Neuronal stem cell (in vitro differentiated cells): ENCODE data around the gene MYL3.

Source experiments
- DNase-seq: peaks from one replicate; pipeline ENCODE4 v3.0.0-alpha.2; 2013; ENCODE audit warnings: low spot score
- H2AFZ ChIP-seq: one replicate; pipeline ENCODE4 v1.6.1; 2013; ENCODE audit warnings: mild to moderate bottlenecking, low read length, inconsistent platforms
- H2AK5ac ChIP-seq: 2 replicates; pipeline ENCODE4 v1.6.1; 2013; ENCODE audit warnings: low read depth, mild to moderate bottlenecking, inconsistent platforms, low read length, moderate library complexity, mixed read lengths
- H2BK120ac ChIP-seq: 2 replicates; pipeline ENCODE4 v1.6.1; 2013; ENCODE audit warnings: low read depth, mild to moderate bottlenecking, inconsistent platforms, low read length, moderate library complexity, mixed read lengths
- H2BK12ac ChIP-seq: one replicate; pipeline ENCODE4 v1.6.1; 2013; ENCODE audit warnings: low read length, inconsistent platforms
- H2BK15ac ChIP-seq: 2 replicates; pipeline ENCODE4 v1.6.1; 2013; ENCODE audit warnings: mild to moderate bottlenecking, low read length, inconsistent platforms, mixed read lengths
- H2BK5ac ChIP-seq: one replicate; pipeline ENCODE4 v1.6.1; 2013; ENCODE audit warnings: inconsistent platforms, mild to moderate bottlenecking, low read length, moderate library complexity
- H3K14ac ChIP-seq: one replicate; pipeline ENCODE4 v1.6.1; 2013; ENCODE audit warnings: low read length, inconsistent platforms
- H3K18ac ChIP-seq: 2 replicates; pipeline ENCODE4 v1.6.1; 2013; ENCODE audit warnings: low read length, inconsistent platforms
- H3K23ac ChIP-seq: 2 replicates; pipeline ENCODE4 v1.6.1; 2013; ENCODE audit warnings: low read depth, mild to moderate bottlenecking, mixed read lengths, low read length, inconsistent platforms; ENCODE audit not compliant: poor library complexity
- H3K27ac ChIP-seq: replicated peaks from 3 replicates; pipeline ENCODE4 v1.5.1; 2013; ENCODE audit warnings: low read length, inconsistent platforms
- H3K27me3 ChIP-seq, 3 experiments: 2 replicates each; pipeline ENCODE4 v1.6.1; 2013; ENCODE audit warnings: low read length in 3 of 3, mild to moderate bottlenecking in 2 of 3, inconsistent platforms in 1 of 3, low read depth in 1 of 3, mixed read lengths in 1 of 3, moderate library complexity in 1 of 3; ENCODE audit not compliant: control insufficient read depth in 3 of 3, insufficient read depth in 3 of 3
- H3K36me3 ChIP-seq, 2 donors: replicated peaks in 1 of 2; 2 replicates each; pipeline ENCODE4 v1.6.1; 2013; ENCODE audit warnings: low read length in 2 of 2; ENCODE audit not compliant: control insufficient read depth in 2 of 2, insufficient read depth in 2 of 2
- H3K4ac ChIP-seq: 2 replicates; pipeline ENCODE4 v1.6.1; 2013; ENCODE audit warnings: inconsistent platforms, mild to moderate bottlenecking, low read length, moderate library complexity
- H3K4me1 ChIP-seq, 2 donors: 1 replicate in 1 of 2; 2 replicates in 1 of 2; pipeline ENCODE4 v1.6.1; 2013; ENCODE audit warnings: low read length in 2 of 2, low read depth in 1 of 2; ENCODE audit not compliant: control insufficient read depth in 2 of 2, insufficient read depth in 1 of 2
- H3K4me2 ChIP-seq: one replicate; pipeline ENCODE4 v1.6.1; 2013; ENCODE audit warnings: mild to moderate bottlenecking, low read length, inconsistent platforms; ENCODE audit not compliant: insufficient read depth, poor library complexity, severe bottlenecking
- H3K4me3 ChIP-seq, 2 donors: 2 replicates each; pipeline ENCODE4 v1.5.1; 2013; ENCODE audit warnings: low read length in 2 of 2, mild to moderate bottlenecking in 2 of 2, inconsistent platforms in 1 of 2, moderate library complexity in 1 of 2
- H3K79me1 ChIP-seq: one replicate; pipeline ENCODE4 v1.6.1; 2013; ENCODE audit warnings: low read depth, mild to moderate bottlenecking, inconsistent platforms, low read length, moderate library complexity
- H3K9ac ChIP-seq: one replicate; pipeline ENCODE4 v1.6.1; 2013; ENCODE audit warnings: mild to moderate bottlenecking, low read depth, low read length, inconsistent platforms; ENCODE audit not compliant: poor library complexity
- H3K9me3 ChIP-seq, 2 donors: replicated peaks in 1 of 2; 2 replicates each; pipeline versions ENCODE3 to v1.6.1; 2013; ENCODE audit warnings: low read length in 2 of 2, mild to moderate bottlenecking in 2 of 2, inconsistent platforms in 1 of 2, low read depth in 1 of 2, mixed read lengths in 1 of 2, moderate library complexity in 1 of 2; ENCODE audit not compliant: control insufficient read depth in 2 of 2, insufficient read depth in 1 of 2
- H4K8ac ChIP-seq: one replicate; pipeline ENCODE4 v1.6.1; 2013; ENCODE audit warnings: low read depth, mild to moderate bottlenecking, inconsistent platforms, low read length, moderate library complexity
- H4K91ac ChIP-seq: one replicate; pipeline ENCODE4 v1.6.1; 2013; ENCODE audit warnings: low read length, low read depth, mild to moderate bottlenecking, inconsistent platforms; ENCODE audit not compliant: poor library complexity
- WGBS, 2 donors: extraction: QIAGEN DNeasy Blood & Tissue Kit; methylation state at CpG; one replicate each; pipeline ENCODE4 v1.1.7; 2013; ENCODE audit warnings: missing lambda C conversion rate in 2 of 2, mixed read lengths in 1 of 2; ENCODE audit not compliant: insufficient read length in 2 of 2, insufficient replicate concordance in 1 of 2; ENCODE audit errors: extremely low coverage in 2 of 2; 5-methylcytosine and 5-hydroxymethylcytosine counted together

Gene MYL3

DNA sequence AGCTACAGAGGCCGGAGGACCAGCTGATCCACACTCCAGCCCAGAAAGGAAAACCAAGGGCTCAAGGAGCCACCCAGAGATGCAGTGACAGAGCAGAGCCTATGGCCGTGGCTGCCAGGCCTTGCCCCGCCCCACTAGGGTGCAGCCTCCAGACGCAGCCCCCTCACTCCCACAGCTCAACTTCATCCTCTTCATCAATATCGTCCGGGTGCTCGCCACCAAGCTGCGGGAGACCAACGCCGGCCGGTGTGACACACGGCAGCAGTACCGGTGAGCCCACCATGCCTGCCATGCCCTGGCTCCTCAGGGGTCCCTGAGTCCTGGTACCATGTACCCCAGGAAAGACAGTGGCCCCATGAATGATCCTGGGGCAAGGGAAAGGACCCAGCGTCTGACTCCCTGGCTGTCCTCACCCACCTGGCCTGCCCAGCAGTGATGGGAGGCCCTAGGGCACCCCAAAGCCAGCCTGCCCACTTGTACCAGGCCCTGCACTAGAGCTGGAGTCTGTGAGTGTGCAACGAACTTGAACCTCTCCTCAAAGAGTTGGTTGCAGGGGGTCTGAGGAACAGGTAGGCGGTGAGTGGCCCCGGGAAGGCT, 38.4 kb upstream of the MYL3 start:
- Histone ChIP-seq H3K23ac (peak overlapping the region; percentile 91), H3K9ac (no peak overlapping the region), H3K27ac (no peak overlapping the region), H2BK15ac (peak overlapping the region; percentile 49), H3K4ac (peak overlapping the region; percentile 53), H3K27me3 (peaks cover 0 to 9% (median 6%) of the 10 kb centered on the region in 3 experiments), H3K18ac (peak overlapping the region; percentile 19), H3K4me2 (no peak overlapping the region), H2BK120ac (no peak overlapping the region), H3K36me3 (no peaks in the 10 kb centered on the region), H2AK5ac (no peak overlapping the region), H2BK12ac (peak overlapping the region; percentile 58), H3K79me1 (peaks cover 2% of the 10 kb centered on the region), H2AFZ (no peak overlapping the region), H3K4me3 (no peak overlapping the region), H2BK5ac (no peak overlapping the region), H4K91ac (no peak overlapping the region), H4K8ac (no peak overlapping the region), H3K4me1 (no peaks in the 10 kb centered on the region), H3K9me3 (peaks cover 0 to 2% of the 10 kb centered on the region in 2 donors), H3K14ac (peak overlapping the region; percentile 17)
- DNase-seq: no peak
- WGBS, 2 donors: no CpG with 5 or more reads among the region's 17 CpGs

DNA sequence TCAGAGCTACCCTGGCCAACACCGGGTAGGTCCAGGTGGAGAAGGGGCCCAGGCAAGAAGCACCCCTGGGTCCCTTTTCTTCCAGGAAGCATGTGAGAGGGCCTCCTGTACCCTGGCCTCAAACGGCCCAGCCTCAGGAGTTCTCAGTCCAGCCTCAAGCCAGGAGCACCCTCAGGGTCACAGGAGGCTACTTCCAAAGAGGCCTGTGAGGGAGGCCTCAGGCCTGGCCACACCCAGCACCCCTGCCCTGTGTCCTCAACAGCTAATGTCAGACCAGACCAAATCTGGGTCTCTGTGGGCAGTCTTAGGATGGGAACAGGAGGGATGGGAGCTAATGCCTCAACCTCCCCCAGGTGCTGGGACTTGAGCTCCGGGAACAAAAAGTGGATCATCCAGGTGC, 37.8 kb upstream of the MYL3 start:
- Histone ChIP-seq H2AK5ac (peak overlapping the region; percentile 63), H3K27me3 (peaks cover 0 to 15% (median 6%) of the 10 kb centered on the region in 3 experiments), H3K9me3 (peaks cover 0 to 2% of the 10 kb centered on the region in 2 donors), H3K4ac (no peak overlapping the region), H3K4me3 (no peak overlapping the region), H2BK5ac (no peak overlapping the region), H3K4me2 (no peak overlapping the region), H3K36me3 (no peaks in the 10 kb centered on the region), H3K4me1 (no peaks in the 10 kb centered on the region), H3K23ac (no peak overlapping the region), H3K18ac (no peak overlapping the region), H2BK120ac (no peak overlapping the region), H3K27ac (no peak overlapping the region), H2BK12ac (no peak overlapping the region), H3K14ac (peak overlapping the region; percentile 56), H4K8ac (no peak overlapping the region), H3K9ac (peak overlapping the region; percentile 77), H4K91ac (no peak overlapping the region), H2BK15ac (peak overlapping the region; percentile 58), H3K79me1 (peaks cover 2% of the 10 kb centered on the region), H2AFZ (no peak overlapping the region)
- no peak for DNase-seq
- no CpG with 5 or more reads among the region's 3 CpGs for WGBS, 2 donors

DNA sequence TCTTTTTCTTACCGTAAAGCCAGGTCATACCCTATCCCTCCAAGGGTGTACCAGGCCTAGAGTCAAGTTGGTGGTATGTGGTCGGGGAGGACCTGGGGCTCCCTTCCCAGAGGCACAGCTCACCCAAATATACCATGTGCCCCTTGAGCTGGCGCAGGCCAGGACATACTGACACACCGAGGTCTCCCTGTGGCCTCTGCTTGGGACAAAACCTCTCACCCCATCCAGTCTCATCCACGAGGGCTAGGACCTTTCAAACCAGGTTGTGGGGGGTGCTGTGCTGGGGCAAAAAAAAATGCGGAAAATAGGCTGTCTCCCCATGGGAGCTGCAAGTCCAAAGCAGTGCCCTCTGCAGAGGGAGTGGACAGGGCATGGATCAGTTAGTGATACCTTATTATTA, 37.1 kb upstream of the MYL3 start:
- no peak overlapping the region for H2BK12ac ChIP-seq
- no CpG with 5 or more reads among the region's 6 CpGs for WGBS, 2 donors

DNA sequence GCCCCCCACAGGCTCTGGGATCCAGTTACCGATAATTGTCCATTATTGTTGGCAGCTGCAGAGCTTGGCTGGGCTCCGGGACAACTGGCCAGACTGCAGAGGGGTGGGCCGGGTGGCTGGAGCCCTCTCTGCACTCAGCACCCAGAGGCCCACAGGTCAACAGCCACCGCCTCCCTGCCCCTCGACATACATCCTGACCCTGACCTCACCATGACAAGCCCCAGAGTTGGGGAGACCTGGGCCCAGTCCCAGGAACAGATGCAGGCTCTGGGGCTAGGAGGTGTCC, 36.7 kb upstream of the MYL3 start:
- Histone ChIP-seq H3K9me3 (peaks cover 0 to 2% of the 10 kb centered on the region in 2 donors), H3K79me1 (peaks cover 2% of the 10 kb centered on the region), H2AK5ac (peak overlapping the region; percentile 93), H4K91ac (no peak overlapping the region), H2AFZ (no peak overlapping the region), H3K4me1 (no peaks in the 10 kb centered on the region), H3K4me2 (no peak overlapping the region), H3K23ac (peak overlapping the region; percentile 25), H3K9ac (no peak overlapping the region), H3K27me3 (peaks cover 0 to 14% (median 6%) of the 10 kb centered on the region in 3 experiments), H3K4ac (no peak overlapping the region), H3K14ac (no peak overlapping the region), H4K8ac (no peak overlapping the region), H2BK15ac (peak overlapping the region; percentile 56), H3K36me3 (no peaks in the 10 kb centered on the region), H2BK12ac (peak overlapping the region; percentile 54), H3K4me3 (no peak overlapping the region), H3K18ac (peak overlapping the region; percentile 45), H2BK120ac (no peak overlapping the region), H3K27ac (no peak overlapping the region), H2BK5ac (no peak overlapping the region)
- no CpG with 5 or more reads among the region's 5 CpGs for WGBS, 2 donors
- no peak for DNase-seq

More for the DNA sequence above, 37.1 kb upstream of the MYL3 start:
- Histone ChIP-seq H2AFZ (no peak overlapping the region), H3K23ac (no peak overlapping the region), H3K9me3 (peaks cover 0 to 2% of the 10 kb centered on the region in 2 donors), H3K36me3 (no peaks in the 10 kb centered on the region), H2BK15ac (no peak overlapping the region), H3K4me1 (no peaks in the 10 kb centered on the region), H3K4me3 (no peak overlapping the region), H3K27me3 (peaks cover 0 to 16% (median 6%) of the 10 kb centered on the region in 3 experiments), H4K91ac (no peak overlapping the region), H4K8ac (no peak overlapping the region), H2BK5ac (no peak overlapping the region), H3K27ac (no peak overlapping the region), H3K14ac (no peak overlapping the region), H2BK120ac (no peak overlapping the region), H3K4ac (no peak overlapping the region), H3K9ac (no peak overlapping the region), H3K18ac (peak overlapping the region; percentile 45), H3K79me1 (peaks cover 2% of the 10 kb centered on the region), H3K4me2 (no peak overlapping the region), H2AK5ac (no peak overlapping the region)
- DNase-seq: no peak
